Retinal pigment epithelial cell (primary cell): ENCODE results near the gene GPRC5A.

Source experiments
- DNase-seq: peaks from one replicate; pipeline ENCODE4 v3.0.0-alpha.2; 2010; ENCODE audit warnings: low read depth
- H3K4me3 ChIP-seq: 2 replicates; pipeline ENCODE4 v1.5.1; 2011; ENCODE audit warnings: mild to moderate bottlenecking, low read length, control low read depth, moderate library complexity
- TF ChIP-seq, protein P1 (sequence below): conservative IDR thresholded peaks from 2 replicates; pipeline ENCODE4 v1.5.1; 2011; ENCODE audit warnings: low read depth, low read length, control low read depth, inconsistent platforms

The GPRC5A gene

DNA sequence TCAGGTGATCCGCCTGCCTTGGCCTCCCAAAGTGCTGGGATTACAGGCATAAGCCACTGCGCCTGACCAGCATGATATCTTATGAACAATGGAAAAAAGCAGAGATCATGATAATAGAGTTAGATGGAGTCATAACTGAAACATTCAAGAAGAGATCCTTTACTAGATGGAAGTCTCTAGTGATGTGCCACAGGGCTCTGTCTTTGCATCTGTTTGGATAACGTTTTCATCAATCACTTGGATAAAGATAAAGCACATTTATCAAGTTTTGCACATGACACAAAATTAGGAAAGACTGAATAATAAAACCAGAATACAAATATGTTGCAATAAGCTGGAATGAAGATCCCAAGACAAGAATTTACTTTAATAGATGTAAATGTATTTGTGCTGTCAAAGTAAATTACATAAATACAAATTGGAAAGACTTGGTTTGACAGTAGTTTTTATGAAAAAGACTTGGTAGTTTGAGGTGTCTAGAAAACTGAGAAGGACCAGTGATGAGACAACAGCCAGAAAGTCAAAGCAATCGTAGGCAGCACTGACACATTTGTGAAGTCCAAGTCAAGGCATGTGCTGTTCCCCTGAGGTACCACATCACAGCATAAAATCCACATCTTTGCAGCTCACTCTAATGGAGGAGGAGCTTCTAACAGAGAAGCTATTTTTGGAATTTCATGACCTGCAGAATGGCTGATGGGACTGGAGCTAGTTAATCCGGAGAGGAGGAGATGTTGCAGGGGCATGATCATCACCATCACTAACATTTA, 28.5 kb downstream of the GPRC5A start:
- TF ChIP-seq, protein P1, sequence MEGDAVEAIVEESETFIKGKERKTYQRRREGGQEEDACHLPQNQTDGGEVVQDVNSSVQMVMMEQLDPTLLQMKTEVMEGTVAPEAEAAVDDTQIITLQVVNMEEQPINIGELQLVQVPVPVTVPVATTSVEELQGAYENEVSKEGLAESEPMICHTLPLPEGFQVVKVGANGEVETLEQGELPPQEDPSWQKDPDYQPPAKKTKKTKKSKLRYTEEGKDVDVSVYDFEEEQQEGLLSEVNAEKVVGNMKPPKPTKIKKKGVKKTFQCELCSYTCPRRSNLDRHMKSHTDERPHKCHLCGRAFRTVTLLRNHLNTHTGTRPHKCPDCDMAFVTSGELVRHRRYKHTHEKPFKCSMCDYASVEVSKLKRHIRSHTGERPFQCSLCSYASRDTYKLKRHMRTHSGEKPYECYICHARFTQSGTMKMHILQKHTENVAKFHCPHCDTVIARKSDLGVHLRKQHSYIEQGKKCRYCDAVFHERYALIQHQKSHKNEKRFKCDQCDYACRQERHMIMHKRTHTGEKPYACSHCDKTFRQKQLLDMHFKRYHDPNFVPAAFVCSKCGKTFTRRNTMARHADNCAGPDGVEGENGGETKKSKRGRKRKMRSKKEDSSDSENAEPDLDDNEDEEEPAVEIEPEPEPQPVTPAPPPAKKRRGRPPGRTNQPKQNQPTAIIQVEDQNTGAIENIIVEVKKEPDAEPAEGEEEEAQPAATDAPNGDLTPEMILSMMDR: no peak
- no peak overlapping the region for H3K4me3 ChIP-seq
- no peak for DNase-seq

DNA sequence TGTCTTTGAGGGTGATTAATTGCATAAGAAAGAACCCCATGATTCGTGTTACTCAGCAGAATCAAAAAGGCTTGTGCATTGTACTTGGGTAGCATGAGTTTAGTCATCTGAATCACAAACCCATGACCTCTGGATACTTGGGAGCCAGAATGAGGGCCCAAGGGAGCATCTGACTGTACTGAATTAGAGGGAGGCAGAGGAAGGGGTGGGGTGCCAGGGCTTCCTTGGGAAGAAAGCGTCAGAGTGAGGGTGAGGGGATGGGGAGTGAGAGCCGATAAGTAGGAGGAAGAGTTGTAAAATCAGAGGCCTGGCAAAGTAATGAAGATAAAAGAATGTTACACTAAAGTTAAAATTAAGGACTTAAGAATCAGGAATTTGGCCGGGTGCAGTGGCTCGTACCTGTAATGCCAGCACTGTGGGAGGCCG, 30.8 kb downstream of the GPRC5A start:
- peak; percentile 85 for DNase-seq

DNA sequence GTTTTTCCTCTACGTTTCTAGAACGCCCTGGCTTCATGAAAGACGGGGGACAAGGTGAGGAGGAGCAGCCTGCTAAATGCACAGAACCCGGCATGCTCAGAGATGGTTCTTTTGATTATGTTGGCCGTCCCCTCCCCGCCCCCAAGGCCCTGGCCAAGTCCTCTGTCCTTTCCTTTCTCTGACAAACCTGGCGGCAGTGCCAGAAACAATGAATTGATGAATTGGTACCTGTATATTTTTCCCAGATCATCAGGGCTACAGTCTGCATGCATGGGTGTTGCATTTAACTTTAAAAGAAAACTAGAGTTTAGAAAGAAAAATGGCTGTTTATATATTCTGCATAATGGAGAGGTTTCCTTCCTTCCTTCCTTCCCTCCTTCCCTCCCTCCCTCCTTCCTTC, 31.6 kb downstream of the GPRC5A start:
- DNase-seq: no peak
- no peak overlapping the region for H3K4me3 ChIP-seq
- TF ChIP-seq, protein P1: no peak

More for the DNA sequence above, 30.8 kb downstream of the GPRC5A start:
- TF ChIP-seq, protein P1: no peak
- no peak overlapping the region for H3K4me3 ChIP-seq

DNA sequence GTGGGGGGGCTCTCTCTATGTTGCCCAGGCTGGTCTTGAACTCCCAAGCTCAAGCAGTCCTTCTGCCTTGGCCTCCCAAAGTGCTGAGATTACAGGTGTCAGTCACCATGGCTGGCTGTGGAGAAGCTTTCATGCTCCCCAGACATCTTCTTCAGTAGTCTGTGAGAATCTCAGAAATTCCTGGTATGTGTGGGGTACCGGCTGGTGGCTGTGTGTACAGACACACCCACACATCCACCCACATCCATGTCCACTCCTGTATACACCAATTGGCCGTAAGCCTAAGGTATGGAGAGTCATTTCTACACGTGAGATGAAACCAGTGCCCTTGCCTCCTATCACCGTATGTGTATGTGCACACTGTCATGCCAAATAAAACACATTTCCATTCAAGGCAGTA, 32.8 kb downstream of the GPRC5A start:
- no peak for DNase-seq
- H3K4me3 ChIP-seq: no peak overlapping the region
- TF ChIP-seq, protein P1: no peak

DNA sequence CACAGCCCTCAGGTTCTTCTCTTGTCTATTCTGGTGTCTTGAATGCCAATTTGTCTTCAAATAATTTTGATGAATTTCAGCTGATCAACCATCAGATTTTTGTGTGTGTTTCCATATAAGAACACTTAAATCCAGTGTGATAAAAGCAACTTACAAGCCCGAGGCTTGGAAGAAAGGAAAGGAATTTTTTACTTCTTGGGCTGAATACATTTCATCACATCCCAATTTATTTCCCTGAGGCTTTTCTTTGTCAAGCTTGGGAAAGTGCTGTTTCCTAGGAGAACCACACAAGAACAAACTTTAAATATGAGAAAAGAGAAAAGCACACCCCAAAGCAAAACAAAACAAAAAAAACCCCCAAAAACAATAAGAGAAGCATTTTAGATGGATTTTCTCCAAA, 34.0 kb downstream of the GPRC5A start:
- TF ChIP-seq, protein P1: no peak
- H3K4me3 ChIP-seq: no peak overlapping the region
- DNase-seq: no peak

DNA sequence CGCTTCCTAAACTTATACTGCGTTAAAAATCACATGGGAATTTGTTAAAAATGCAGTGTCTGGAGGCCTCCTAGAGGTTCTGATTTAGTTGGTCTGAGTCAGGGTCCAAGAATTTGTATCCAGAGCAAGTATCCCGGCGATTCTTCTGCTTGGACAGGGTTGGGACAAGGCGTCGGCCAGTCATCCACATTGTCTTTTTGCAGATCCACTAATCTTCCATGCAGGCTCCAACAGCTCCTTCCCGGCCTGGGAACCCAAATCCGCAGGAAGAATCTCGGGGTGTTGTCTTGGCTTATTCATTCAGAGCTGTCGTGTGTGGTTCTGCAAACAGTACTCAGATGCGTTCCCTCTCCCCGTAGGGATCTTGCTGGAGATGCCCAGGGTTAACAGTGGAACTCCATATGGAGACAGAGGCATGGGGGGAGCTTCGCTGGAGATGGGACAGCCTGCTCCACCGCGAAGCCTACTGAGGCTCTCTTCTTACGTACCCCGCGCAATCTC, 35.3 kb downstream of the GPRC5A start:
- TF ChIP-seq, protein P1: no peak
- DNase-seq: no peak
- no peak overlapping the region for H3K4me3 ChIP-seq
